ENCODE measurements around the gene ANTXRL. TPM values are rescaled to one million over a fixed set of nuclear protein-coding genes. Genes with fewer than 3 reads are reported as not detected.
A peak's percentile ranks its signal among the peaks of the same experiment; 100 is the strongest.
"Not testable (repeated sequence)": the region's sequence is repeated elsewhere in the genome, so short reads cannot be mapped to it uniquely, and the experiment has no call there.

The ANTXRL gene
- polyA plus RNA-seq, 3 donors from 2014 or later: not detected

DNA sequence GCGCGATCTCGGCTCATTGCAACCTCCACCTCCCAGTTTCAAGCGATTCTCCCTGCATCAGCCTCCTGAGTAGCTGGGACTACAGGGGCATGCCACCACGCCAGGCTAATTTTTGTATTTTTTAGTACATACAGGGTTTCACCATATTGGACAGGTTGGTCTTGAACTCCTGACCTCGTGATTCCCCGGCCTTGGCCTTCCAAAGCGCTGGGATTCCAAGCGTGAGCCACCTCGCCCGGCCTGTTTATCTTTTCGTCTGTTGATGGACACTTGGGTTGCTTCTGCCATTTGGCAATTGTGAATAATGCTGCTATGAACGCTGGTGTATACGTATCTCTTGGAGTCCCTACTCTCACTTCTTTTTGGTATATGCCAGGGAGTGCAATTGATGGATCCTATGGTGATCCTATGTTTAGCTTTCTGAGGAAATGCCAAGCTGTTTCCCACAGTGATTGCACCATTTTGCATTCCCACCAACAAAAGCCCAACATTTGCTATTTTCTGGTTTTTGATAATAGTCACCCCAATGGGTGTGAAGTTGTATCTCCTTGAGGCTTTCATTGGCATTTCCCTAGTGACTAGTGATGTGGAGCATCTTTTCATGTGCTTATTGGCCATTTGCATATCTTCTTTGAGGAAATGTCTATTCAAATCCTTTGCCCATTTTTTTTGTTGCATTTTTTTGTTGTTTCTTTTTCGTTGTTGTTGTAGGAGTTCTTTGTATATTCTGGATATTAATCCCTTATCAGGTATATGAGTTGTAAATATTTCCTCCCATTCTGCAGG, 3.5 kb downstream of the ANTXRL start:
- DNase-seq: no peak
- H3K36me3 Mint-ChIP-seq: no peaks in the 10 kb centered on the region
- no peak overlapping the region for H3K4me3 Mint-ChIP-seq
- no peaks in the 10 kb centered on the region for H3K4me1 Mint-ChIP-seq
- H3K27ac Mint-ChIP-seq: no peak overlapping the region
- H3K9me3 Mint-ChIP-seq: no peaks in the 10 kb centered on the region
- H3K27me3 Mint-ChIP-seq (ENCODE audit: low read depth in 3 of 3): peaks cover 3 to 12% (median 4%) of the 10 kb centered on the region in 3 donors

GRCh38 chr10:46291817-46292572, 5.2 kb downstream of the ANTXRL start:
- no peak overlapping the region for H3K27ac Mint-ChIP-seq
- peak overlapping the region in 1 of 5 donors; percentile 6 for H3K4me3 Mint-ChIP-seq
- no peaks in the 10 kb centered on the region for H3K9me3 Mint-ChIP-seq
- H3K27me3 Mint-ChIP-seq (ENCODE audit: low read depth in 3 of 3): peaks cover 0 to 4% (median 3%) of the 10 kb centered on the region in 3 donors
- DNase-seq: no peak
- no peaks in the 10 kb centered on the region for H3K36me3 Mint-ChIP-seq
- H3K4me1 Mint-ChIP-seq: no peaks in the 10 kb centered on the region

GRCh38 chr10:46292573-46293023, 5.8 kb downstream of the ANTXRL start:
- Mint-ChIP-seq H3K27me3 (ENCODE audit: low read depth in 3 of 3) (peaks cover 0 to 4% (median 3%) of the 10 kb centered on the region in 3 donors), H3K4me3 (no peak overlapping the region), H3K27ac (no peak overlapping the region)

GRCh38 chr10:46293228-46293627, 6.4 kb downstream of the ANTXRL start:
- Mint-ChIP-seq H3K27ac (no peak overlapping the region), H3K4me3 (no peak overlapping the region), H3K27me3 (ENCODE audit: low read depth in 3 of 3) (peaks cover 1 to 4% (median 3%) of the 10 kb centered on the region in 3 donors), H3K4me1 (no peaks in the 10 kb centered on the region), H3K36me3 (no peaks in the 10 kb centered on the region), H3K9me3 (no peaks in the 10 kb centered on the region)
- no peak for DNase-seq

More at GRCh38 chr10:46292573-46293023, 5.8 kb downstream of the ANTXRL start:
- no peaks in the 10 kb centered on the region for H3K36me3 Mint-ChIP-seq
- H3K4me1 Mint-ChIP-seq: no peaks in the 10 kb centered on the region
- H3K9me3 Mint-ChIP-seq: no peaks in the 10 kb centered on the region
- DNase-seq: no peak

- H3K9me3 Mint-ChIP-seq: no peaks in the 10 kb centered on the region
- H3K27me3 Mint-ChIP-seq (ENCODE audit: low read depth in 3 of 3): peaks cover 2 to 3% (median 3%) of the 10 kb centered on the region in 3 donors
- DNase-seq: no peak
- H3K36me3 Mint-ChIP-seq: no peaks in the 10 kb centered on the region
- no peak overlapping the region for H3K27ac Mint-ChIP-seq
- H3K4me3 Mint-ChIP-seq: no peak overlapping the region
- H3K4me1 Mint-ChIP-seq: peaks cover 0 to 4% of the 10 kb centered on the region in 2 donors
These were observed 7.2 kb downstream of the ANTXRL start for GRCh38 chr10:46293832-46294640.

DNA sequence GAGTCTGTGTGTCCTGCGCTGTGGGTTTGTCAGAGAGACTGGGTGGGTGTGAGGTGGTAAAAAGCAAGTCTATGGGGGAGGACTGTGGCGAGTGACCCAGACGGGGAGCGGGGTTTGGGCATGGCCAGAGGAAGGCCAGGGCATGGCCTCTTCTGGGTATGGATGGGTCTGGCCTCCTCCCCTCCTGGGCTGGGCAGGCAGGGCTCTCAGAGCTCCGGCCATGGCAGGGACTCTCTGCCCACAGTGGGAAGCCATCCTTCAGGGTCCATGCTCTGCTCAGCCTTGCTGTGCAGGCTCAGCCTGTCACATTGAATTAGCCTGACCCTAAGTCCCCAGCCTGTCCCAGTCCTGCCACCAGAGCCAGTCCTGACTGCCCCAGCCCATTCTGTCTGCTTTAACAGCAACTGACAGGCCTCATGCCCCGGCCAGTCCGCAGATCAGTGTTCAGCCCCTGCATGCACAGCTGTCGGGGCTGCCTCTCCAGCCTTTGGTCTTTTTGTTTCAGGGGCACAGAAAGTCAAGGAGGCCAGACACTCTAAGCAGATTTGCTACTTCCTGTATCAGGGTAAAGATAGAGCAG, 7.9 kb downstream of the ANTXRL start:
- peaks cover 0 to 3% (median under 1%) of the 10 kb centered on the region in 3 donors for H3K27me3 Mint-ChIP-seq (ENCODE audit: low read depth in 3 of 3)
- no peaks in the 10 kb centered on the region for H3K36me3 Mint-ChIP-seq
- H3K27ac Mint-ChIP-seq: no peak overlapping the region
- H3K4me3 Mint-ChIP-seq: no peak overlapping the region
- H3K9me3 Mint-ChIP-seq: no peaks in the 10 kb centered on the region
- H3K4me1 Mint-ChIP-seq: peaks cover 0 to 4% of the 10 kb centered on the region in 2 donors
- DNase-seq: no peak

- not testable (repeated sequence) for H3K4me3 Mint-ChIP-seq; H3K27ac Mint-ChIP-seq; DNase-seq; H3K4me1 Mint-ChIP-seq; H3K9me3 Mint-ChIP-seq; H3K27me3 Mint-ChIP-seq (ENCODE audit: low read depth in 3 of 3); H3K36me3 Mint-ChIP-seq
These were observed 8.7 kb downstream of the ANTXRL start for GRCh38 chr10:46295350-46296010.

- not testable (repeated sequence) for H3K4me3 Mint-ChIP-seq; H3K4me1 Mint-ChIP-seq; DNase-seq; H3K9me3 Mint-ChIP-seq; H3K27ac Mint-ChIP-seq; H3K27me3 Mint-ChIP-seq (ENCODE audit: low read depth in 3 of 3); H3K36me3 Mint-ChIP-seq
These were observed 9.3 kb downstream of the ANTXRL start for GRCh38 chr10:46296086-46296485.

- Mint-ChIP-seq H3K27ac (no peak overlapping the region), H3K27me3 (ENCODE audit: low read depth in 3 of 3) (peaks cover 0 to 3% (median 2%) of the 10 kb centered on the region in 3 donors), H3K36me3 (no peaks in the 10 kb centered on the region), H3K4me1 (peaks cover 0 to 4% of the 10 kb centered on the region in 2 donors), H3K9me3 (no peaks in the 10 kb centered on the region), H3K4me3 (no peak overlapping the region)
- no peak for DNase-seq
These were observed 9.9 kb downstream of the ANTXRL start for GRCh38 chr10:46296641-46297141.

DNA sequence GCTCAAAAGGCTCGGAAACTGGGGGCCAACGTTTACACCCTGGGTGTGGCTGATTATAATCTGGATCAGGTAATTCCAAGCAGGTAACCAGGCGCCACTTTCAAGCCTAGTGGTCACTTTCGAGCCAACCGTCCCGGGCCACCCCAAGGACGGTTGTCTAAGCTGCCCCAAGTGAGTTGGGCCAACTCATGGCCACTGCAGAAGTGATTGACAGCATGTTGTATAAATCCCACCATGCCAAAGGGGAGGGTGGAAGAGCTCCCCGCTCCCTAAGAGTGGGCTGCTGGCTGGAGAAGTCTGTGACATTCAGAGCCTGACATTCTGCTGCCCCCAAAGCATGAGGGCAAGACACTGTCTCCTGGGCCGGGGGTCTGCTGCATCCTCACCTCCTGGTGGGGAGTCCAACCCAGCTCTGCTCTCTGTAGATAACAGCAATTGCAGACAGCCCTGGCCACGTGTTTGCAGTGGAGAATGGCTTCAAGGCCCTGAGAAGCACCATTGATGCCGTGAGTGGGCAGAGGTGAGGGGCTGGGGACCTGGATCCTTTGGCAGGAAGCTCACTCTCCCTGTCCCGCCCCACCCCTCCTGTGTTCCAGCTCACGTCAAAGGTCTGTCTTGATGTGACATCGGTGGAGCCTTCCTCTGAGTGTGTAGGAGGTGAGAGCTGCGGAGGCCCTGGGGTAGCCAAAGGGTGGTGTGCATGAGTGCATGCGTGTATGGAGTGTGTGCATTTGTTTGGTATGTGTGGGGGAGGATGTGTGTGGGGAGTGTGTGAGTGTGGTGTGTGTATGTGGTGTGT, 10.8 kb downstream of the ANTXRL start:
- Mint-ChIP-seq H3K4me1 (peaks cover 0 to 4% of the 10 kb centered on the region in 2 donors), H3K36me3 (no peaks in the 10 kb centered on the region), H3K27ac (no peak overlapping the region), H3K4me3 (no peak overlapping the region), H3K9me3 (no peaks in the 10 kb centered on the region), H3K27me3 (ENCODE audit: low read depth in 3 of 3) (peaks cover 0 to 3% (median 2%) of the 10 kb centered on the region in 3 donors)
- no peak for DNase-seq

DNA sequence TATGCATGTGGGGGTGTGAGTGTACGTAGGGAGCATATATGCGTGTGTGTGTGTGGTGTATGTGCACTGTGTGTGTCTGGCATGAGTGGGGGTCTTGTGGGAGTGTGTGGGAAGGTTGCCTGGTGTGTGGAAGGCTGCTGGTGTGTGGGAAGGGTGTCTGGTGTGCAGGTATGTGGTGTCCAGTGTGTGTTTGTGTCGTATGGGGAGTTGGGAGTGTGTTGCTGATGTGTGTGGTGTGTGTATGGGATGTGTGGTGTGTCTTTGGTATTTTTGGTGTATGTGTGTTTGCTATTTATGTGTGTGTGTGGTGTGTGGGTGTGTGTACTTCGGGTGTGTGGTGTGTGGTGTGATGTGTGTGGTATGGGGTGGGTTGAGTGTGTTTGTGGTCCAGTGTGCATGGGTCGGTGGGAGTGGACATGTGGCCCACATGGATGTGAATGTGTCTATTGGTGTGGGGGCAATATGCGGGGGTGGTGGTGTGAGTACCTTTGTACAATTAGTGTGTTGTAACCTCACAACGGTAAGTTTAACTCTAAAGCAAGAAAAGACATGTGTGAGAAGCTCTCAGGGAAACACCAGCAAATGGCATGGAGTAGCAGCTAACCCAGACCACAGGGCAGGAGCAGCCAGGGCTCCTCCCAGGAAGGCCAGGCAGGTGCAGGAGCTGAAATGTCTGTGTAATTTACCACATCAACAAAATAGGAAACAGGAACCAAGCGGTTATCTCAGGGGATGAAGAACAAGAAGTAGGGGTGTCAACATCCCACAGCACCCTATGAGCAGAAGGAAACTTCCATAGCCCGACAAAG, 11.9 kb downstream of the ANTXRL start:
- Mint-ChIP-seq H3K4me3 (no peak overlapping the region), H3K27me3 (ENCODE audit: low read depth in 3 of 3) (peaks cover 0 to 3% (median 2%) of the 10 kb centered on the region in 3 donors), H3K9me3 (no peaks in the 10 kb centered on the region), H3K27ac (no peak overlapping the region), H3K36me3 (no peaks in the 10 kb centered on the region), H3K4me1 (peaks cover 0 to 4% of the 10 kb centered on the region in 2 donors)
- no peak for DNase-seq

DNA sequence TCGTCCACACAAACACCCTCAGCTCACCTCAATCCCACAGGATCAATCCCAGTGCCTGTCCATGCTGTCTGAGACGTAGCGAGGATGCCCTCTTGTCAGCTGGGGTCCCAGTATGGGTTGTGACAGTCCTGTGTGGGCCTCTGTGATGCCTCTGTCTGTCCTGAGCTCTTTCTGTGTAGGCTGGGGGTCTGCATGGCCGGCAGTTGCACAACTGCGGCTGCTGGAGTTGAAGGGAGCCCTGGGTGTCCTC, 12.4 kb downstream of the ANTXRL start:
- Mint-ChIP-seq H3K4me3 (no peak overlapping the region), H3K9me3 (no peaks in the 10 kb centered on the region), H3K4me1 (peaks cover 0 to 4% of the 10 kb centered on the region in 2 donors), H3K27ac (no peak overlapping the region), H3K27me3 (ENCODE audit: low read depth in 3 of 3) (peaks cover 0 to 3% (median 2%) of the 10 kb centered on the region in 3 donors), H3K36me3 (no peaks in the 10 kb centered on the region)
- DNase-seq: no peak
